Measurements from ENCODE around the gene CSHL1. TPM values are rescaled to one million over a fixed set of nuclear protein-coding genes. Genes with fewer than 3 reads are reported as not detected.
"Not testable (repeated sequence)": the region's sequence is repeated elsewhere in the genome, so short reads cannot be mapped to it uniquely, and the experiment has no call there.

CSHL1 gene
- polyA plus RNA-seq, 2 donors: not detected

DNA sequence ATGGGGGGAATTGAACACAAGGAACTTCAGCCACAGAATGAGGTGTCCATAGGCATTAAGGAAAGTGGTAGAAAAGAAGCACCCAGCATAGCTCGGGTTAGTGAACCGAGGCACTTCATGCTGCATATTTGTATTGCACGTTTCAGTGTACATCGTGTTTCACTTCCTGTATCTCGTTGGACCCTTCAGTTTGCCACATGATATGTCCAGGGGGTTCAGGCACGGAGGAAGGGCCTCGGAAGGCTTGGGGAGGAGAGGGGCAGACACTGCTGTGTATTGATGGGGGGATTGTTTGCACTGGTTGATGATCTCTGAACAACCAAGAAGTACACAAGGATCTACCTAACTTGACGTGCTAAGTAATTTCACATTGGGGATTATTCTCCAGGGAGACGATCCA lies 11.3 kb upstream of the CSHL1 start:
- H3K9me3 ChIP-seq (ENCODE audit: control insufficient read depth in 2 of 2, insufficient read depth in 1 of 2, low read depth in 1 of 2, low read length in 1 of 2); H3K4me1 ChIP-seq (ENCODE audit: control insufficient read depth in 2 of 2, insufficient read depth in 2 of 2, low read length in 1 of 2); H3K36me3 ChIP-seq (ENCODE audit: control insufficient read depth in 2 of 2, insufficient read depth in 2 of 2, low read length in 1 of 2); H3K27me3 ChIP-seq (ENCODE audit: control insufficient read depth in 1 of 2, insufficient read depth in 2 of 2, low read length in 2 of 2); H3K27ac ChIP-seq (ENCODE audit: low read depth in 2 of 2, low read length in 1 of 2); H3K4me3 ChIP-seq (ENCODE audit: low read depth in 1 of 2, low read length in 2 of 2): not testable (repeated sequence)
- WGBS, 2 donors: 74 to 81% methylated on average over 9 of the region's 9 CpGs

DNA sequence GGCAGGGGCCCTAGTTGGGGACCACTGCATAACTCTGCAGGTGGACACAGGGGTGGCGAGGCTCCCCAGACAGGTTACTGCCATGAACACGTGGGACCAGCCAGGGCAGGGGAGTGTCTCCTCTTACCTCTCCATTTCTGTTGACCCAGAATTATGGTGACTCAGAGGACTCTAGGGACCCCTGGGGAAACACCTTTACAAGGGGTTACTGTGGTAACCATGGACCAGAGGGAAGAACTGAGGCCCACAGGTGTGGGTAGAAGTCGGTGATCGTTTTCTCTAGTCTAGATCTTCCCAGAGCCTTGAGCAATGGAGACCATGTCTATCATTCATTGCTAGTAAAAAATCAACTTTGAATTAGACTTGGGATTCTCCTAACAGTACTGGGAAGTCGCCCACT lies 9.7 kb upstream of the CSHL1 start:
- H3K27ac ChIP-seq (ENCODE audit: low read depth in 2 of 2, low read length in 1 of 2); H3K4me3 ChIP-seq (ENCODE audit: low read depth in 1 of 2, low read length in 2 of 2): not testable (repeated sequence)
- 84 to 86% methylated on average over 5 of the region's 5 CpGs for WGBS, 2 donors

DNA sequence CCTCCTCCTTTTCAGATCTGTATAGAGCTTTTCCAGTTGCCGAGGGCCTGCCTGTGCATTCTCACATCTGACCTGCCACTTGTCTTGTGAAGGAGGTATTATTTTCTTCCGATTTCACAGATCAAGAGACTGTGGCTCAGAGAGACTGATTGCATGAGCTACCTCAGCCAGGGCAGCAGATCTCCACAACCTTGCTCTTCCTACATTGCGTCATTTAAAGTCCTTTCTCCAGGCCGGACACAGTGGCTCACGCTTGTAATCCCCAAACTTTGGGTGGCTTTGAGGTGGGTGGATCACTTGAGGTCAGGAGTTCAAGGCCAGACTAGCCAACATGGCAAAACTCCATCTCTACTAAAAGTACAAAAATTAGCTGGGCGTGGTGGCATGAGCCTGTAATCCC lies 9.0 kb upstream of the CSHL1 start:
- H3K4me3 ChIP-seq (ENCODE audit: low read depth in 1 of 2, low read length in 2 of 2); H3K4me1 ChIP-seq (ENCODE audit: control insufficient read depth in 2 of 2, insufficient read depth in 2 of 2, low read length in 1 of 2): not testable (repeated sequence)

More for the DNA sequence above, 9.7 kb upstream of the CSHL1 start:
- H3K9me3 ChIP-seq (ENCODE audit: control insufficient read depth in 2 of 2, insufficient read depth in 1 of 2, low read depth in 1 of 2, low read length in 1 of 2); H3K36me3 ChIP-seq (ENCODE audit: control insufficient read depth in 2 of 2, insufficient read depth in 2 of 2, low read length in 1 of 2); H3K4me1 ChIP-seq (ENCODE audit: control insufficient read depth in 2 of 2, insufficient read depth in 2 of 2, low read length in 1 of 2); H3K27me3 ChIP-seq (ENCODE audit: control insufficient read depth in 1 of 2, insufficient read depth in 2 of 2, low read length in 2 of 2): not testable (repeated sequence)

DNA sequence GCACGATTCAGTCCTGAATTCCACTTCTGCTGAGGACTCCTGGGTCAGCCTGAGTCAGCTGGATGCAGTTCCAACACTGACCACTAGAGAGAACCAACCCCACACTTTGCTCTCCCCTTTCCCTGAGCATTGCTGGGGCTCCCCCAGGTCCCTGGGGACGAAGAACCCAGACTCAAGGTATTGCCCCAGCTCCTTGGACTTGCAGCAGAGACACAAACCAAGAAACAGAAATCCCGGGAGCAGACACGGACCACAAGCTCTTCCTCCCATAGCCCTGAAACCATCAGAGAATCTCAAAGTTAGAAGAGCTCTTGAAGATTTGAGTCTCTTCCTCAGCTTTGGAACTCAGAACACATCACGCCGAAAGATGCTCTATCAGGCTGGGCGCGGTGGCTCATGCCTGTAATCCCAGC lies 8.3 kb upstream of the CSHL1 start:
- H3K4me3 ChIP-seq (ENCODE audit: low read depth in 1 of 2, low read length in 2 of 2): no peak overlapping the region
- H3K36me3 ChIP-seq (ENCODE audit: control insufficient read depth in 2 of 2, insufficient read depth in 2 of 2, low read length in 1 of 2): no peaks in the 10 kb centered on the region
- no peaks in the 10 kb centered on the region for H3K27me3 ChIP-seq (ENCODE audit: control insufficient read depth in 1 of 2, insufficient read depth in 2 of 2, low read length in 2 of 2)
- no peaks in the 10 kb centered on the region for H3K9me3 ChIP-seq (ENCODE audit: control insufficient read depth in 2 of 2, insufficient read depth in 1 of 2, low read depth in 1 of 2, low read length in 1 of 2)
- WGBS, 2 donors: 44 to 45% methylated on average over 8 of the region's 8 CpGs
- H3K4me1 ChIP-seq (ENCODE audit: control insufficient read depth in 2 of 2, insufficient read depth in 2 of 2, low read length in 1 of 2): no peaks in the 10 kb centered on the region
- H3K27ac ChIP-seq (ENCODE audit: low read depth in 2 of 2, low read length in 1 of 2): no peak overlapping the region

More for the DNA sequence above, 9.0 kb upstream of the CSHL1 start:
- H3K36me3 ChIP-seq (ENCODE audit: control insufficient read depth in 2 of 2, insufficient read depth in 2 of 2, low read length in 1 of 2); H3K27me3 ChIP-seq (ENCODE audit: control insufficient read depth in 1 of 2, insufficient read depth in 2 of 2, low read length in 2 of 2); H3K27ac ChIP-seq (ENCODE audit: low read depth in 2 of 2, low read length in 1 of 2); H3K9me3 ChIP-seq (ENCODE audit: control insufficient read depth in 2 of 2, insufficient read depth in 1 of 2, low read depth in 1 of 2, low read length in 1 of 2): not testable (repeated sequence)
- WGBS, 2 donors: 78 to 80% methylated on average over 6 of the region's 6 CpGs

- H3K27me3 ChIP-seq (ENCODE audit: control insufficient read depth in 1 of 2, insufficient read depth in 2 of 2, low read length in 2 of 2); H3K4me1 ChIP-seq (ENCODE audit: control insufficient read depth in 2 of 2, insufficient read depth in 2 of 2, low read length in 1 of 2); H3K4me3 ChIP-seq (ENCODE audit: low read depth in 1 of 2, low read length in 2 of 2); H3K27ac ChIP-seq (ENCODE audit: low read depth in 2 of 2, low read length in 1 of 2); H3K36me3 ChIP-seq (ENCODE audit: control insufficient read depth in 2 of 2, insufficient read depth in 2 of 2, low read length in 1 of 2); H3K9me3 ChIP-seq (ENCODE audit: control insufficient read depth in 2 of 2, insufficient read depth in 1 of 2, low read depth in 1 of 2, low read length in 1 of 2): not testable (repeated sequence)
- WGBS, 2 donors: 45 to 50% methylated on average over 10 of the region's 10 CpGs
Measured at GRCh38 chr17:63918789-63919305, 7.8 kb upstream of the CSHL1 start, which contains the start of gene GH1. Gene GH1, minus strand, starts transcription at chr17:63918839. Its CDS starts 63 bp downstream, at chr17:63918776.

GRCh38 chr17:63918305-63918704 lies 7.2 kb upstream of the CSHL1 start:
- Histone ChIP-seq H3K27me3 (ENCODE audit: control insufficient read depth in 1 of 2, insufficient read depth in 2 of 2, low read length in 2 of 2) (no peaks in the 10 kb centered on the region), H3K36me3 (ENCODE audit: control insufficient read depth in 2 of 2, insufficient read depth in 2 of 2, low read length in 1 of 2) (no peaks in the 10 kb centered on the region), H3K4me3 (ENCODE audit: low read depth in 1 of 2, low read length in 2 of 2) (no peak overlapping the region), H3K4me1 (ENCODE audit: control insufficient read depth in 2 of 2, insufficient read depth in 2 of 2, low read length in 1 of 2) (no peaks in the 10 kb centered on the region), H3K9me3 (ENCODE audit: control insufficient read depth in 2 of 2, insufficient read depth in 1 of 2, low read depth in 1 of 2, low read length in 1 of 2) (no peaks in the 10 kb centered on the region), H3K27ac (ENCODE audit: low read depth in 2 of 2, low read length in 1 of 2) (no peak overlapping the region)
- 54 to 60% methylated on average over 10 of the region's 10 CpGs for WGBS, 2 donors

- H3K27me3 ChIP-seq (ENCODE audit: control insufficient read depth in 1 of 2, insufficient read depth in 2 of 2, low read length in 2 of 2): no peaks in the 10 kb centered on the region
- no peaks in the 10 kb centered on the region for H3K4me1 ChIP-seq (ENCODE audit: control insufficient read depth in 2 of 2, insufficient read depth in 2 of 2, low read length in 1 of 2)
- H3K9me3 ChIP-seq (ENCODE audit: control insufficient read depth in 2 of 2, insufficient read depth in 1 of 2, low read depth in 1 of 2, low read length in 1 of 2): no peaks in the 10 kb centered on the region
- WGBS, 2 donors: 78 to 79% methylated on average over 13 of the region's 13 CpGs
- no peak overlapping the region for H3K4me3 ChIP-seq (ENCODE audit: low read depth in 1 of 2, low read length in 2 of 2)
- no peak overlapping the region for H3K27ac ChIP-seq (ENCODE audit: low read depth in 2 of 2, low read length in 1 of 2)
- H3K36me3 ChIP-seq (ENCODE audit: control insufficient read depth in 2 of 2, insufficient read depth in 2 of 2, low read length in 1 of 2): no peaks in the 10 kb centered on the region
Measured at GRCh38 chr17:63917646-63918045, 6.6 kb upstream of the CSHL1 start.

DNA sequence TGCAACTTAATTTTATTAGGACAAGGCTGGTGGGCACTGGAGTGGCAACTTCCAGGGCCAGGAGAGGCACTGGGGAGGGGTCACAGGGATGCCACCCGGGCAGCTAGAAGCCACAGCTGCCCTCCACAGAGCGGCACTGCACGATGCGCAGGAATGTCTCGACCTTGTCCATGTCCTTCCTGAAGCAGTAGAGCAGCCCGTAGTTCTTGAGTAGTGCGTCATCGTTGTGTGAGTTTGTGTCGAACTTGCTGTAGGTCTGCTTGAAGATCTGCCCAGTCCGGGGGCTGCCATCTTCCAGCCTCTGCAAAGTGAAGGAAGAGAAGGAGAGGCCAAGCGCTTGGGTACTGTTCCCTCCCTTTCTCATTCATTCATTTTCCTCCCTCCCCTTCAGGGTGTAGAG lies 6.1 kb upstream of the CSHL1 start:
- not testable (repeated sequence) for H3K4me3 ChIP-seq (ENCODE audit: low read depth in 1 of 2, low read length in 2 of 2); H3K27me3 ChIP-seq (ENCODE audit: control insufficient read depth in 1 of 2, insufficient read depth in 2 of 2, low read length in 2 of 2); H3K4me1 ChIP-seq (ENCODE audit: control insufficient read depth in 2 of 2, insufficient read depth in 2 of 2, low read length in 1 of 2); H3K9me3 ChIP-seq (ENCODE audit: control insufficient read depth in 2 of 2, insufficient read depth in 1 of 2, low read depth in 1 of 2, low read length in 1 of 2); H3K27ac ChIP-seq (ENCODE audit: low read depth in 2 of 2, low read length in 1 of 2); H3K36me3 ChIP-seq (ENCODE audit: control insufficient read depth in 2 of 2, insufficient read depth in 2 of 2, low read length in 1 of 2)
- WGBS, 2 donors: 79 to 86% methylated on average over 7 to 11 of the region's 11 CpGs

- Histone ChIP-seq H3K4me1 (ENCODE audit: control insufficient read depth in 2 of 2, insufficient read depth in 2 of 2, low read length in 1 of 2) (no peaks in the 10 kb centered on the region), H3K27ac (ENCODE audit: low read depth in 2 of 2, low read length in 1 of 2) (no peak overlapping the region), H3K27me3 (ENCODE audit: control insufficient read depth in 1 of 2, insufficient read depth in 2 of 2, low read length in 2 of 2) (no peaks in the 10 kb centered on the region), H3K36me3 (ENCODE audit: control insufficient read depth in 2 of 2, insufficient read depth in 2 of 2, low read length in 1 of 2) (no peaks in the 10 kb centered on the region), H3K9me3 (ENCODE audit: control insufficient read depth in 2 of 2, insufficient read depth in 1 of 2, low read depth in 1 of 2, low read length in 1 of 2) (no peaks in the 10 kb centered on the region), H3K4me3 (ENCODE audit: low read depth in 1 of 2, low read length in 2 of 2) (no peak overlapping the region)
- 81 to 83% methylated on average over 12 of the region's 12 CpGs for WGBS, 2 donors
Measured at GRCh38 chr17:63916566-63917185, 5.6 kb upstream of the CSHL1 start.

- WGBS, 2 donors: 69 to 77% methylated on average over 10 of the region's 10 CpGs
- not testable (repeated sequence) for H3K27me3 ChIP-seq (ENCODE audit: control insufficient read depth in 1 of 2, insufficient read depth in 2 of 2, low read length in 2 of 2); H3K36me3 ChIP-seq (ENCODE audit: control insufficient read depth in 2 of 2, insufficient read depth in 2 of 2, low read length in 1 of 2)
Measured at GRCh38 chr17:63915753-63916152, 4.7 kb upstream of the CSHL1 start.

More at GRCh38 chr17:63915753-63916152, 4.7 kb upstream of the CSHL1 start:
- not testable (repeated sequence) for H3K4me3 ChIP-seq (ENCODE audit: low read depth in 1 of 2, low read length in 2 of 2); H3K27ac ChIP-seq (ENCODE audit: low read depth in 2 of 2, low read length in 1 of 2); H3K9me3 ChIP-seq (ENCODE audit: control insufficient read depth in 2 of 2, insufficient read depth in 1 of 2, low read depth in 1 of 2, low read length in 1 of 2); H3K4me1 ChIP-seq (ENCODE audit: control insufficient read depth in 2 of 2, insufficient read depth in 2 of 2, low read length in 1 of 2)
